Left cardiac atrium (tissue), 4 donors: ENCODE measurements around the gene ZNF580. TPM values are rescaled to one million over a fixed set of nuclear protein-coding genes. Genes with fewer than 3 reads are reported as not detected.

ENCODE experiments used
- ATAC-seq, 2 donors: fragments of 200-7000 bp; cut with Tn5 transposase; one replicate each; pipeline ENCODE4 v1.9.1; 2020; ENCODE audit warnings: mild to moderate bottlenecking in 2 of 2, moderate library complexity in 2 of 2
- DNase-seq: peaks from one replicate; pipeline ENCODE4 v3.0.0-alpha.2; 2020
- intact Hi-C, 2 donors: fragments of 100-400 bp; cut with DNase I; formaldehyde crosslinking; loops; one replicate each; pipeline versions ENCODE4 v1.14.1 to v1.15.1; 2022 to 2023
- total RNA-seq, 2 donors: library from RNA; stranded (reverse); fragmentation: NEBNext Ultra II Directional; extraction: Animal tissue kit (Norgen Biotek cat#: 25700); gene quantifications; one replicate each; pipeline ENCODE4 v1.2.1, GENCODE V29; 2021
- donor health status: DM: no; HTN: yes; CAD: no.
- donor health status: DM: no; HTN: yes; CAD: no; lungs with severe emphysema.
- donor health status: DM: yes; HTN: yes; CAD: no.
- donor health status: Dilated cardiomyopathy.

The ZNF580 gene
- total RNA-seq, 2 donors from 2014 or later, result 17.7 to 27.7 TPM

DNA sequence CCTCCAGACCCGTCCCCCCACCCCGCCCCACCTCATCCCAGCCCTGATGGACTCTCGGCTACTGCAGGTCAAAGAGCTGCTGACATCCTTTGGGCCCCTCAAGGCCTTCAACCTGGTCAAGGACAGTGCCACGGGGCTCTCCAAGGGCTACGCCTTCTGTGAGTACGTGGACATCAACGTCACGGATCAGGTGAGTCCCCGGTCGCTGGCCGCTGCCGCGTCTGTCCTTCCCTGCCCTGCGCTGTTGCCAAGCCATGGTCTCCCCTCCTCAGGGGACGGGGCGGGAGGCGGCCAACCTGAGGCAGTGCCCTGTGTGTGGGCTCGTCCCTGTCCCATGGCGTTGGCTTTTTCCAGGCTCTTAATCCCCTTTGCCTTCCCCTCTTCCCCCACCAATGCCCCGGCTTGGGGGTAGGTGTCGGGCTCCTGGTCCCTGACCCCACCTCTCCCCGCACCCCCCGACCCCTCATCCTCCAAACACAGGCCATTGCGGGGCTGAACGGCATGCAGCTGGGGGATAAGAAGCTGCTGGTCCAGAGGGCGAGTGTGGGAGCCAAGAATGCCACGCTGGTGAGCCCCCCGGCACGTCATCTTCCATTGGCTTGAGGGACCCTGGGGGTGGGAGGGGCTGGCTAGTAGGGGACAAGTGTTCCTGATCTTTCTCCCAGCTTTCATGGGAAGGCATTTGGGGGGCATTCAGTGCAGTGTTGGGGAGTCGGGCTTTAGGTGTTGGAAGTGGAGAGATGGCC, 28.0 kb downstream of the ZNF580 start:
- ATAC-seq (no peak), DNase-seq (no peak)
- intact Hi-C loops, result no loop called here

- DNase-seq (no peak), ATAC-seq (no peak)
- intact Hi-C loops, result no loop called here
Observed at GRCh38 chr19:55669418-55670279, 28.8 kb downstream of the ZNF580 start.

GRCh38 chr19:55670280-55671053, 29.7 kb downstream of the ZNF580 start:
- intact Hi-C loops, result no loop called here
- DNase-seq, result no peak
- no peak for ATAC-seq

DNA sequence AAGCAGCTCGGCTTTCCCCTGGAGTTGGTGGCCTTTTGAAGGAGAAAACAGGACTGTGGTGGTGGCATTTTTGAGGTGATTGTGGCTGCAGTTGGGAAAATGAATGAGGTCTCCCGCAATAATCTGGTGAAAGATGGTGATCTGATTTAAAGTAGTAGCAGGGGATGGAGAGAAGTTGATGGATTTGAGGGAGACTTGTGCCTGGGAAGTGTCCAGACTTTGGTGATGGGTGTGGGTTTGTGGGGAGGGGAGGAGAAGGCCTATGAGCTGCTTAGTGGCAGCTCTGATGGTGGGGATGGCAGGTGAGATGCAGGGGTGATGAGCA, 30.2 kb downstream of the ZNF580 start:
- DNase-seq (no peak), ATAC-seq (no peak)
- intact Hi-C loops, result no loop called here

- DNase-seq (no peak), ATAC-seq (no peak)
- intact Hi-C loops, result no loop called here
Observed at GRCh38 chr19:55672418-55672817, 31.6 kb downstream of the ZNF580 start.

DNA sequence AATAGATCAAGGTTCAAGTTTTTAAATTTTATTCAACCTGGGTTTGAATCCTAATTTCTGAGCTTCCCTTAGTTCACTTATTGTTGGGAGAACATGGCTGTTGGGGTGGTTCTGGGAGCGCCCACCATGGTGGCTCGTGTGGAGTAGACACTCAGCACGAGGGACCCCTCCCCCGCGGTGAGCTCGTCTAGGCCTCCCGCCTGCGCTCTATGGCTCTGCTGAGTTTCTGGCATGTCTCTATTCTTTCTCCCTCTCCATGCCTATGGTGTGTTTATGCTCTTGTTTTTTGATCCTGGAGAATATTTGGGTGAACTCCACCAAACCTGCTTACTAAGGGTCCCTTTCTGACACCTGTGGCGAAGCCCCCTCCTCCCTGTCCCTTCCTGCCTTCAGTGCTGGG, 32.7 kb downstream of the ZNF580 start:
- no peak for DNase-seq
- ATAC-seq, result no peak
- intact Hi-C loops, result no loop called here

DNA sequence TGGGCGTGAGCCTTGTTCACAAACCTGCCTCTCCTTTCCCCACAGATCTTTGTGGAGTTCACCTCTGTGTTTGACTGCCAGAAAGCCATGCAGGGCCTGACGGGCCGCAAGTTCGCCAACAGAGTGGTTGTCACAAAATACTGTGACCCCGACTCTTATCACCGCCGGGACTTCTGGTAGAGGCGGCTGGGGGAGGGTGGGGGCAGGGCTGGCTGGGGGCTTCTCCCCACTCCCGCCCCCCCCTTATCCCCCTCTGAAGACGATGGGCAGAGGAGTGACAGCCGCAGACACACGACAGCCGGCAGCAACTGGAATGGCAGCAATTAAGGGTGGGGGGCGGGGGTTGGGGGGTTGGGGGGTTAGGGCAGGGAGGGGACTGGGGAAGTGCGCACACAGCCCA, 33.1 kb downstream of the ZNF580 start:
- ATAC-seq (no peak), DNase-seq (no peak)
- intact Hi-C loops, result no loop called here

DNA sequence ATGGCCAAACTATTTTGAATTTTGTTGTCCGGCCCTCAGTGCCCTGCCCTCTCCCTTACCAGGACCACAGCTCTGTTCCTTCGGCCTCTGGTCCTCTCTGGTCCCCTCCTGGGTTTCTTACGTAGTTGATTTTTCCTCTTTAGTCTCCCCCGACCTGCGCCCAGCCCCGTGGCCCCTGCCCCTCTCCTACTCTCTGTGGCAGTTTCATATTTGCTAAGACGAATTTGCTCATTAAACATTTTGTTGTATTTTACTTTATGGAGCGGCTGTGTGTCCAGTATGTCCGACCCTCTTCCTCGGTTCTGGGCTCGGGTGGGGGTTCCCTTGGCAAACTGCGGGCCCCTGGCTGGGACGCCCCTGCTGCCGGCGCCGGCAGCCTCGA, 33.6 kb downstream of the ZNF580 start:
- DNase-seq (no peak), ATAC-seq (peak in 1 of 2 donors; percentile 1)
- intact Hi-C loops, result no loop called here

DNA sequence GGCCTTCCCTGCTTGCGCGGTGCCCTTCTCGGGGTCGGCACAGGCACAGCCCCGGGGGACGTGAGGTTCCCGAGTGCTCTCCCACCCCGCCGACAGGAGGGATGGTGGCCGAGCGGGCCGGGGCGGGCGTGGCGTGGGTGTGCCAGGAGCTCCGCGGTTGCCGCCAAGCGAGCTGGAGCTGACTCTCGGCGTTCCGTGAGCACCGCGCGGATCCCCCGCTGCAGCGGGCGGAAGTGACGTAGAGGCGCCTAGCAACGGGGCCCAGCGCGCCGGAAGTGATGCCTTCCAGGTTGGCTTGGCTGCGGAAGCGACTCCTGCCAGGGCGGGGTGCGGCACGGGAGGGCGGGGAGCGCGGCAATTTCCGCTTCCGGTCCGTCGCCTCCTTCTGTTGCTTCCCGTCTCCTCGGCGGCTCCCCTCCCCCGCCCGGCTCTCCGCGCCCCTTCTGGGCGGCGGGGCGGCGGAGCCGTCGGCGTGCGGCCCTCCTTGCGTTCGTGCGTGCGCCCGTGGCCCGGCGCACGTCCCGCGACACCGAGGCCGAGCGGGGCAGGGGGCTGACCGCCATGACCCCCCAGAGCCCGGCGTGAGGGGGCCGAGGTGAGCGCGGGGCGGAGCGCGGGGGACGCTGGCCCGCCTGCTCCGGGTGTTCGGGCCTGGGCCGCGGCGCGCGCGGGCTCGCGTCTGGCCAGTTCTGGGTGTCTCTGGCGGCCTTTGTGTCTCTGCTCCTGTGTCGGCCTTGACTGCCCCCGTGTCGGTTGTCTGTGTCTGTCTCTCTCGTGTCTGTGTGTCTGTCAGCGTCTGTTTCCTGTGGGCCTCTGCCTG, 34.2 kb downstream of the ZNF580 start, which contains the start of gene EPN1:
Gene EPN1, plus strand, starts transcription at position 386 of the 820 bp plus-strand sequence. CDS start 3,402 bp downstream, outside the sequence.
- intact Hi-C loops, result no loop called here
- ATAC-seq (peak; percentile 92 to 96), DNase-seq (peak; percentile 97)

DNA sequence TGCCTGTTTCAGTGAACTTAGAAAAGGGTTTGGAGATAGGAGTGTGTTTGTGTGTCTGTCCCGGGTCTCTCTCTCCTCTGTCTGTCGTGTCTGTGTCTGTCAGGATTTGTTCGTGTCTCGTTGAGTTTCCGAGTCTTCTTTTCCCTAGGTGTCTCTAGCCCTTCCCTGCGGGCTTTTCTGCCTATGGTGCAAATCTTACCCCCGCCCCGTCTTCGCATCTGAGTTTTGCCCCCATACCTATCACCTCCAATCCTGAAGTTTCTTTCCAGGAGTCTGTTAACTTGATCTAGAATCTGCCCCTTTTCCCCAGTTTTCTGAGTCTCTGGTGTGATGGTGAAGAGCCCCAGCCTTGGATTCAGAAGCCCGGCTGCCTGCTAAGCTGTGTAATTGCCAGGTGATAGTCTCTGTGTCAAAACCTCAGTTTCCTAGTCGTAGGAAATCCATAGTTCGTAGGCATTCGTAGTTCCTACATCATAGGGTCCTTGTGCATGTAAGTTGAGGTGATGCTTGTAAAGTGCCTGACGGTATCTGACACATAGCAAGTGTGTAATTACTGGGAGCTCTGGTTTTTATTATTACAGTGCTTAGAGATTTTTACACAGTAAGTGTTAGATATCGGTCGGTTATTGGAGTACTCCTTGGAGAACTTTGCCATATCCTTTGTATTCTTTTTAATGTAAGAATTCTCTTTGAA, 35.0 kb downstream of the ZNF580 start:
- DNase-seq (no peak), ATAC-seq (no peak)
- intact Hi-C loops, result no loop called here

DNA sequence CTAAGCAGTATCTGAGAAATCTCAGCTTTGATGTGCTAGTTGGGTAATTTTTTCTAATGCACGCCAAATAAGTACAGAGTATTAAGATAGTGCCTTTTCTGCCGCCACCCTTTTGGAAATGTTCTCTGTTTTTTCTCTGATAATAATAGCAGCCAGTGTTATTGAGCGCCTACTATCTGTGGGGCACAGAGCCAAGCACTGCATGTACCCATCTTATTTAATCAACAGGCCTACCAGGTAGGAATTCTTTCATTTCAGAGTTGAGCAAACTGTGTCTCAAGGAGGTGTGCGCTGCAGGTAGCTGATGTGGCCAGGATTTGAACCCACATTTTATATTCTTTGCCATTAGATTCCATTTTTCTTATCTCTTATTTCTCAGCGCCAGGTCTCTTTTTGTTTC, 35.6 kb downstream of the ZNF580 start:
- DNase-seq (peak; percentile 61), ATAC-seq (no peak)
- intact Hi-C loops, result no loop called here

- intact Hi-C loops, result no loop called here
- no peak for DNase-seq
- ATAC-seq, result no peak
Observed at GRCh38 chr19:55676889-55677505, 36.2 kb downstream of the ZNF580 start.

GRCh38 chr19:55677572-55678028, 36.8 kb downstream of the ZNF580 start:
- intact Hi-C loops, result no loop called here
- ATAC-seq (no peak), DNase-seq (no peak)

DNA sequence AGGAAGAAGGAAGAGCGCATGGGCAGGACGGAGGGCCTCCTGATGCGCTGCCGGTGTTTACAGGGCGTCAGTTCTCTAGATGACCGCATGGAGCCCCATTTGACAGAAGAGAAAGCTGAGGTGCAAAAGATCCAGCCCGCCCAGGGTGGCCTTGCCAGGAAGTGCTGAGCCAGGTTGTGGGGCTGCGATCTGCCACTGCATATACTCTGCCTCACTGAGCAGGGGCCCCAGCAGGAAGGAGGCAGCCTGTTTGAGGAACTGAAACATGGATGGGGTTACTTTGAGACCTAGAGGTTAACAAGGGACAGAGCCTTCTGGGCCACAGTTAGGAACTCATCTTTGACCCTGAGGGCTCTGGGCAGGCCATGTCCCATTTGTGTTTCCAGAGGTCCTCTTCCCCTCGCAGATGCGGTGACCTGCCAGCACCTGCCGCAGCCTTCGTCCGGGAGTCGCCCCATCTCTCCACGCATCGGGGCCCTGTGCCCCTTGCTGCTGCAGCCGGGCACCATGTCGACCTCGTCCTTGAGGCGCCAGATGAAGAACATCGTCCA, 37.4 kb downstream of the ZNF580 start:
- intact Hi-C loops, result no loop called here
- DNase-seq (no peak), ATAC-seq (peak in 1 of 2 donors; percentile 17)

- intact Hi-C loops, result no loop called here
Observed at GRCh38 chr19:55679343-55680257, 38.8 kb downstream of the ZNF580 start.

DNA sequence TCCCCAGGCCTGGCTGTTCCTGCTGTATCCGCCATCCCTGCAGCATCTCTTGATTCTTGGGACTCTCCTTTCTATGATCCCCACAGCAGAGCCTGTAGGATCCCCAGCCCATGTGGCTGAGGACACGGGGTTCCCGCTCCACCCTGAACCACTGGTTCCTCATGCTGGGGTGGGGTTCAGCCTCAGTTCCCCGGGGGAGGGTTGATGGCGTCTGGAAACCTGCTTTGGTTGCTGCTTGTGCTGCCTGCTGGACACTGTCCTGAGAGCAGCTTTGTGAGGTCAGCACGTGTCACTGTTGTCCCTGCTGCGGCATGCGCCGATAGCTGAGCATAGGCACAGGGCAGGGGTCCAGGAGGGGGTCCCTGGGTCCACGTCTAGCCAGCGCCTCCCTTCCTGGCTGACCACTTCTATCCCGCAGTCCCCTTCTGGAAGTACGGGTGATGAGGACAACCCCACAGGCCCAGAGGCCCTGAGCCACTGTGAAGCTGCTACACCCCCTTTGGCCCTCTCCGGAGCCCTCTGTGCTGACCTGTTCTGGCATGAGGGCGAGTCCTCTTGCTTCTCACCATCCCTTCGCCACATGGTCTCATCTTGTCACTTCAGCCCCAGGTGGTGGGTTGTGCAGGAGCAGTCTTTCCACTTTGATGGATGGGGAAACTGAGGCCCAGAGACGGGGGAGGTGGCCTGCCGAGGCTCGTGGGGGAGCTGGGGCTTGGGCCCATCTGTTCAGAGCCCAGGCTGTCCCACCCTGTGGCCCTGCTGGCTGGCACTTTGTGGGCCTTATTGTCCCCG, 39.7 kb downstream of the ZNF580 start:
- intact Hi-C loops, result no loop called here
- ATAC-seq, result no peak
- DNase-seq, result no peak

More at GRCh38 chr19:55679343-55680257, 38.8 kb downstream of the ZNF580 start:
- DNase-seq (no peak), ATAC-seq (no peak)
